Retinal pigment epithelial cell (primary cell): Measurements from ENCODE around the gene KIF5A.
"Not testable (repeated sequence)": the region's sequence is repeated elsewhere in the genome, so short reads cannot be mapped to it uniquely, and the experiment has no call there.

ENCODE experiments used
- DNase-seq: peaks from one replicate; pipeline ENCODE4 v3.0.0-alpha.2; 2010; ENCODE audit warnings: low read depth
- H3K4me3 ChIP-seq: 2 replicates; pipeline ENCODE4 v1.5.1; 2011; ENCODE audit warnings: mild to moderate bottlenecking, low read length, control low read depth, moderate library complexity
- TF ChIP-seq, protein P1 (sequence below): conservative IDR thresholded peaks from 2 replicates; pipeline ENCODE4 v1.5.1; 2011; ENCODE audit warnings: low read depth, low read length, control low read depth, inconsistent platforms

KIF5A gene

DNA sequence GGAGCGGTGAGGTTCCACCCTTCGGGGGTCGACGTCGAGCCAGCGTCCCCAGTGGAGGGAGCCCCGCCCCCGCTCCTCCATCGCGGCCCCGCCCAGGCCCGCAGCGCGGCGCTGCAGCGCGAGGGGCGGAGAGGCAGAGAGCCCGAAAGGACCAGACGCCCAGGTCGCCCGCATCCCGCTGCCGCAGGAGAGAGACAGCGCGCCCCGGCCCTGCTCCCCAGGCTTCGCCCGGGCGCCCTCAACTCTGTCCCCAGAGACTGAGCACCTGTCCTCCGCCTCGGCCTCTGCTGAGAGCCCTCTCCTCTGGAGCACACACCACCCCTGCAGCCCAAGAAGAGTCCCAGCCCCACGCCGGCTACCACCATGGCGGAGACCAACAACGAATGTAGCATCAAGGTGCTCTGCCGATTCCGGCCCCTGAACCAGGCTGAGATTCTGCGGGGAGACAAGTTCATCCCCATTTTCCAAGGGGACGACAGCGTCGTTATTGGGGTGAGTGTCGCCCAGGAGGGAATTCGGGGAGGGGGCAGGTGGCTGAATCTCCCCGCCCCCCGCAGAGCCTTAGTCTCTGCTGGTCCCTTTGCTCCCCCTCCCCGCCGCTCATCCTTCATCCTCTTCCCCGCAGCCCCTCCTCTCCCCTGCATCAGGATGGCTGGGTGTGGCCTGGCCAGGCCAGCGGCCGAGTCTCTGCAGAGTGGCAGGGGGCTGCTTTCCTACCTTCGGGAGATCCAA is at the start of gene KIF5A:
TSS of gene KIF5A (plus strand) at position 136 of the 732 bp plus-strand sequence. CDS start at position 364, 228 bp downstream.
- TF ChIP-seq, protein P1, sequence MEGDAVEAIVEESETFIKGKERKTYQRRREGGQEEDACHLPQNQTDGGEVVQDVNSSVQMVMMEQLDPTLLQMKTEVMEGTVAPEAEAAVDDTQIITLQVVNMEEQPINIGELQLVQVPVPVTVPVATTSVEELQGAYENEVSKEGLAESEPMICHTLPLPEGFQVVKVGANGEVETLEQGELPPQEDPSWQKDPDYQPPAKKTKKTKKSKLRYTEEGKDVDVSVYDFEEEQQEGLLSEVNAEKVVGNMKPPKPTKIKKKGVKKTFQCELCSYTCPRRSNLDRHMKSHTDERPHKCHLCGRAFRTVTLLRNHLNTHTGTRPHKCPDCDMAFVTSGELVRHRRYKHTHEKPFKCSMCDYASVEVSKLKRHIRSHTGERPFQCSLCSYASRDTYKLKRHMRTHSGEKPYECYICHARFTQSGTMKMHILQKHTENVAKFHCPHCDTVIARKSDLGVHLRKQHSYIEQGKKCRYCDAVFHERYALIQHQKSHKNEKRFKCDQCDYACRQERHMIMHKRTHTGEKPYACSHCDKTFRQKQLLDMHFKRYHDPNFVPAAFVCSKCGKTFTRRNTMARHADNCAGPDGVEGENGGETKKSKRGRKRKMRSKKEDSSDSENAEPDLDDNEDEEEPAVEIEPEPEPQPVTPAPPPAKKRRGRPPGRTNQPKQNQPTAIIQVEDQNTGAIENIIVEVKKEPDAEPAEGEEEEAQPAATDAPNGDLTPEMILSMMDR: no peak
- peak within 1 kb of the TSS; percentile 59 for H3K4me3 ChIP-seq
- no peak for DNase-seq

GRCh38 chr12:57500213-57500612 is 49.6 kb upstream of the KIF5A start:
- DNase-seq: no peak
- TF ChIP-seq, protein P1: no peak
- H3K4me3 ChIP-seq: no peak overlapping the region

- not testable (repeated sequence) for DNase-seq, H3K4me3 ChIP-seq
Measured at GRCh38 chr12:57502311-57502969, 47.4 kb upstream of the KIF5A start.

- not testable (repeated sequence) for DNase-seq, H3K4me3 ChIP-seq
Measured at GRCh38 chr12:57506541-57506940, 43.3 kb upstream of the KIF5A start.

- not testable (repeated sequence) for H3K4me3 ChIP-seq, DNase-seq
Measured at GRCh38 chr12:57507796-57508195, 42.0 kb upstream of the KIF5A start.

GRCh38 chr12:57511161-57511560 is 38.7 kb upstream of the KIF5A start:
- DNase-seq: no peak
- H3K4me3 ChIP-seq: no peak overlapping the region
- TF ChIP-seq, protein P1: no peak

DNA sequence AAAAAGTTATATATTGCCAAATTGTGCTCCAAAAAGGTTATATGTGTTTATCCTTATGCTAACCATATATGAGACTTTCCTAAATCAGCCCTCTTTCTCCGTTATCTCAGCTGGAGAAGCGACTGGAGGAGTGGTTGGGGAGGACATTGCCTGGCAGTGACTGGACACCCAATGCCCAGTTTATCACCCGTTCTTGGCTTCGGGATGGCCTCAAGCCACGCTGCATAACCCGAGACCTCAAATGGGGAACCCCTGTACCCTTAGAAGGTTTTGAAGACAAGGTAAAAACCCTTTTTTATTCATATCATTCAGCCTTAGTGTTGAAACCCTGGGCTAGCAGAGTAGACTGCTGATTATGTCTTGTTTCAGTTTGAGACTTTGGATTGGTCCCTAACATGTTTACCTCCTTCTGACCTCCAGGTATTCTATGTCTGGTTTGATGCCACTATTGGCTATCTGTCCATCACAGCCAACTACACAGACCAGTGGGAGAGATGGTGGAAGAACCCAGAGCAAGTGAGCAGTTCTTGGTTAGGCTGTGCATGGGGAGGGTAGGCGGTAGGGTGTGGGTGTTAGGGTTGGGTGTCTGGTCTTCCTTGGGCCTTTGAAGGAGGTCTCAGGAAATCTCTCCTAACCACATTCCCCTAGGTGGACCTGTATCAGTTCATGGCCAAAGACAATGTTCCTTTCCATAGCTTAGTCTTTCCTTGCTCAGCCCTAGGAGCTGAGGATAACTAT is 38.1 kb upstream of the KIF5A start:
- TF ChIP-seq, protein P1: no peak
- DNase-seq: no peak
- H3K4me3 ChIP-seq: no peak overlapping the region

DNA sequence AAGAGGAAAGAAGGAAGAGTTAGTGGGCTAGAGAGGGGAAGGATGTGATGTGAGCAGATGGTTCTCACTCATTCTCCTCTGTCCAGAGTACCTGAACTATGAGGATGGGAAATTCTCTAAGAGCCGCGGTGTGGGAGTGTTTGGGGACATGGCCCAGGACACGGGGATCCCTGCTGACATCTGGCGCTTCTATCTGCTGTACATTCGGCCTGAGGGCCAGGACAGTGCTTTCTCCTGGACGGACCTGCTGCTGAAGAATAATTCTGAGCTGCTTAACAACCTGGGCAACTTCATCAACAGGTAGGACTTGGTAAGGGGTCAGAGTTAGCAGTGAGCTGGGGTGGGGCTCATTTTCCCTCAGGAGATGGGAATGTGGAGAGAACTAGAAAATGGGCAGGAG is 37.2 kb upstream of the KIF5A start:
- no peak overlapping the region for H3K4me3 ChIP-seq
- no peak for DNase-seq
- TF ChIP-seq, protein P1: no peak
